Measurements from ENCODE around the gene PAPSS2. TPM values are rescaled to one million over a fixed set of nuclear protein-coding genes. Genes with fewer than 3 reads are reported as not detected.

Gene PAPSS2
- total RNA-seq, 1 donor from 2014 or later: 8.9 TPM

GRCh38 chr10:87771871-87772500, 112.3 kb downstream of the PAPSS2 start:
- H3K9me3 ChIP-seq (ENCODE audit: control insufficient read depth in 3 of 3, low read length in 3 of 3): no peaks in the 10 kb centered on the region
- H3K27ac ChIP-seq (ENCODE audit: low read depth, low read length): no peak overlapping the region
- no peaks in the 10 kb centered on the region for H3K27me3 ChIP-seq (ENCODE audit: control insufficient read depth in 3 of 3, insufficient read depth in 3 of 3, low read length in 3 of 3)
- H3K9ac ChIP-seq (ENCODE audit: low read depth in 1 of 3, low read length in 3 of 3): no peak overlapping the region
- H3K4me3 ChIP-seq (ENCODE audit: low read length in 3 of 3): no peak overlapping the region
- H3K36me3 ChIP-seq (ENCODE audit: control insufficient read depth in 3 of 3, insufficient read depth in 3 of 3, low read length in 3 of 3): peaks cover 0 to 17% (median 13%) of the 10 kb centered on the region in 3 donors
- no peaks in the 10 kb centered on the region for H3K4me1 ChIP-seq (ENCODE audit: control insufficient read depth in 3 of 3, insufficient read depth in 3 of 3, low read length in 3 of 3)

- no peak overlapping the region for H3K4me3 ChIP-seq (ENCODE audit: low read length in 3 of 3)
- no peaks in the 10 kb centered on the region for H3K9me3 ChIP-seq (ENCODE audit: control insufficient read depth in 3 of 3, low read length in 3 of 3)
- no peaks in the 10 kb centered on the region for H3K4me1 ChIP-seq (ENCODE audit: control insufficient read depth in 3 of 3, insufficient read depth in 3 of 3, low read length in 3 of 3)
- H3K27me3 ChIP-seq (ENCODE audit: control insufficient read depth in 3 of 3, insufficient read depth in 3 of 3, low read length in 3 of 3): no peaks in the 10 kb centered on the region
- H3K27ac ChIP-seq (ENCODE audit: low read depth, low read length): no peak overlapping the region
- H3K9ac ChIP-seq (ENCODE audit: low read depth in 1 of 3, low read length in 3 of 3): no peak overlapping the region
- H3K36me3 ChIP-seq (ENCODE audit: control insufficient read depth in 3 of 3, insufficient read depth in 3 of 3, low read length in 3 of 3): peaks cover 0 to 15% (median 10%) of the 10 kb centered on the region in 3 donors
These were observed 116.1 kb downstream of the PAPSS2 start for GRCh38 chr10:87775766-87776165.

GRCh38 chr10:87776328-87776727, 116.7 kb downstream of the PAPSS2 start:
- no peaks in the 10 kb centered on the region for H3K27me3 ChIP-seq (ENCODE audit: control insufficient read depth in 3 of 3, insufficient read depth in 3 of 3, low read length in 3 of 3)
- no peak overlapping the region for H3K27ac ChIP-seq (ENCODE audit: low read depth, low read length)
- H3K36me3 ChIP-seq (ENCODE audit: control insufficient read depth in 3 of 3, insufficient read depth in 3 of 3, low read length in 3 of 3): peaks cover 0 to 15% (median 10%) of the 10 kb centered on the region in 3 donors
- no peaks in the 10 kb centered on the region for H3K9me3 ChIP-seq (ENCODE audit: control insufficient read depth in 3 of 3, low read length in 3 of 3)
- H3K4me1 ChIP-seq (ENCODE audit: control insufficient read depth in 3 of 3, insufficient read depth in 3 of 3, low read length in 3 of 3): no peaks in the 10 kb centered on the region
- no peak overlapping the region for H3K4me3 ChIP-seq (ENCODE audit: low read length in 3 of 3)
- H3K9ac ChIP-seq (ENCODE audit: low read depth in 1 of 3, low read length in 3 of 3): no peak overlapping the region

GRCh38 chr10:87781545-87781944, 121.9 kb downstream of the PAPSS2 start:
- Histone ChIP-seq H3K4me3 (ENCODE audit: low read length in 3 of 3) (no peak overlapping the region), H3K27ac (ENCODE audit: low read depth, low read length) (no peak overlapping the region), H3K9me3 (ENCODE audit: control insufficient read depth in 3 of 3, low read length in 3 of 3) (no peaks in the 10 kb centered on the region), H3K27me3 (ENCODE audit: control insufficient read depth in 3 of 3, insufficient read depth in 3 of 3, low read length in 3 of 3) (no peaks in the 10 kb centered on the region), H3K4me1 (ENCODE audit: control insufficient read depth in 3 of 3, insufficient read depth in 3 of 3, low read length in 3 of 3) (no peaks in the 10 kb centered on the region), H3K36me3 (ENCODE audit: control insufficient read depth in 3 of 3, insufficient read depth in 3 of 3, low read length in 3 of 3) (peaks cover 5 to 22% (median 13%) of the 10 kb centered on the region in 3 donors), H3K9ac (ENCODE audit: low read depth in 1 of 3, low read length in 3 of 3) (no peak overlapping the region)

GRCh38 chr10:87782721-87783120, 123.0 kb downstream of the PAPSS2 start:
- peaks cover 8 to 22% (median 13%) of the 10 kb centered on the region in 3 donors for H3K36me3 ChIP-seq (ENCODE audit: control insufficient read depth in 3 of 3, insufficient read depth in 3 of 3, low read length in 3 of 3)
- H3K9me3 ChIP-seq (ENCODE audit: control insufficient read depth in 3 of 3, low read length in 3 of 3): no peaks in the 10 kb centered on the region
- H3K9ac ChIP-seq (ENCODE audit: low read depth in 1 of 3, low read length in 3 of 3): no peak overlapping the region
- no peaks in the 10 kb centered on the region for H3K4me1 ChIP-seq (ENCODE audit: control insufficient read depth in 3 of 3, insufficient read depth in 3 of 3, low read length in 3 of 3)
- H3K27ac ChIP-seq (ENCODE audit: low read depth, low read length): no peak overlapping the region
- no peak overlapping the region for H3K4me3 ChIP-seq (ENCODE audit: low read length in 3 of 3)
- no peaks in the 10 kb centered on the region for H3K27me3 ChIP-seq (ENCODE audit: control insufficient read depth in 3 of 3, insufficient read depth in 3 of 3, low read length in 3 of 3)

- Histone ChIP-seq H3K36me3 (ENCODE audit: control insufficient read depth in 3 of 3, insufficient read depth in 3 of 3, low read length in 3 of 3) (peaks cover 7 to 17% (median 10%) of the 10 kb centered on the region in 3 donors), H3K4me3 (ENCODE audit: low read length in 3 of 3) (no peak overlapping the region), H3K4me1 (ENCODE audit: control insufficient read depth in 3 of 3, insufficient read depth in 3 of 3, low read length in 3 of 3) (no peaks in the 10 kb centered on the region), H3K9me3 (ENCODE audit: control insufficient read depth in 3 of 3, low read length in 3 of 3) (no peaks in the 10 kb centered on the region), H3K27me3 (ENCODE audit: control insufficient read depth in 3 of 3, insufficient read depth in 3 of 3, low read length in 3 of 3) (no peaks in the 10 kb centered on the region), H3K9ac (ENCODE audit: low read depth in 1 of 3, low read length in 3 of 3) (no peak overlapping the region), H3K27ac (ENCODE audit: low read depth, low read length) (no peak overlapping the region)
These were observed 126.7 kb downstream of the PAPSS2 start for GRCh38 chr10:87786421-87786820.

- no peak overlapping the region for H3K9ac ChIP-seq (ENCODE audit: low read depth in 1 of 3, low read length in 3 of 3)
- no peak overlapping the region for H3K27ac ChIP-seq (ENCODE audit: low read depth, low read length)
- no peak overlapping the region for H3K4me3 ChIP-seq (ENCODE audit: low read length in 3 of 3)
- no peaks in the 10 kb centered on the region for H3K9me3 ChIP-seq (ENCODE audit: control insufficient read depth in 3 of 3, low read length in 3 of 3)
- H3K27me3 ChIP-seq (ENCODE audit: control insufficient read depth in 3 of 3, insufficient read depth in 3 of 3, low read length in 3 of 3): no peaks in the 10 kb centered on the region
- peaks cover 0 to 7% (median 3%) of the 10 kb centered on the region in 3 donors for H3K36me3 ChIP-seq (ENCODE audit: control insufficient read depth in 3 of 3, insufficient read depth in 3 of 3, low read length in 3 of 3)
- H3K4me1 ChIP-seq (ENCODE audit: control insufficient read depth in 3 of 3, insufficient read depth in 3 of 3, low read length in 3 of 3): no peaks in the 10 kb centered on the region
These were observed 130.5 kb downstream of the PAPSS2 start for GRCh38 chr10:87790185-87790584.

GRCh38 chr10:87794285-87794684, 134.6 kb downstream of the PAPSS2 start:
- Histone ChIP-seq H3K4me3 (ENCODE audit: low read length in 3 of 3) (no peak overlapping the region), H3K36me3 (ENCODE audit: control insufficient read depth in 3 of 3, insufficient read depth in 3 of 3, low read length in 3 of 3) (peaks cover 1 to 4% (median 3%) of the 10 kb centered on the region in 3 donors), H3K27me3 (ENCODE audit: control insufficient read depth in 3 of 3, insufficient read depth in 3 of 3, low read length in 3 of 3) (no peaks in the 10 kb centered on the region), H3K9ac (ENCODE audit: low read depth in 1 of 3, low read length in 3 of 3) (no peak overlapping the region), H3K27ac (ENCODE audit: low read depth, low read length) (no peak overlapping the region), H3K9me3 (ENCODE audit: control insufficient read depth in 3 of 3, low read length in 3 of 3) (no peaks in the 10 kb centered on the region), H3K4me1 (ENCODE audit: control insufficient read depth in 3 of 3, insufficient read depth in 3 of 3, low read length in 3 of 3) (no peaks in the 10 kb centered on the region)

Other genes with a start within 250 kb of the PAPSS2 start
- gene MINPP1, start 155.0 kb upstream of the PAPSS2 start, total RNA-seq: 14.1 TPM
- gene ATAD1, start 158.3 kb downstream of the PAPSS2 start, total RNA-seq: 20.4 TPM
- under 0.01 TPM for gene KLLN, start 203.7 kb downstream of the PAPSS2 start, total RNA-seq
- 76.2 TPM for gene PTEN, start 203.7 kb downstream of the PAPSS2 start, total RNA-seq

All from skeletal muscle tissue (tissue), 4 donors.